Measurements from ENCODE around the gene TEX38.

The TEX38 gene

GRCh38 chr1:46646331-46646730 lies 25.3 kb upstream of the TEX38 start:
- Histone ChIP-seq H3F3A (ENCODE audit: low read depth) (no peaks in the 10 kb centered on the region), H3K27me3 (ENCODE audit: insufficient read depth, low read length, poor library complexity, severe bottlenecking) (no peaks in the 10 kb centered on the region), H3K4me1 (ENCODE audit: insufficient read depth, low read length, poor library complexity, severe bottlenecking) (no peaks in the 10 kb centered on the region), H3K9ac (ENCODE audit: low read depth, low read length, poor library complexity, severe bottlenecking) (no peak overlapping the region), H3K4me3 (ENCODE audit: low read length, poor library complexity, severe bottlenecking) (no peak overlapping the region), H3K9me2 (replicated peaks; ENCODE audit: low read depth, low read length) (no peaks in the 10 kb centered on the region), H2AFZ (ENCODE audit: low read length) (no peak overlapping the region), H3K9me3 (ENCODE audit: insufficient read depth, low read depth, low read length) (peaks cover 5% of the 10 kb centered on the region; the same call in 1 of the 2 replicates), H3K79me2 (ENCODE audit: insufficient read depth, low read length) (no peaks in the 10 kb centered on the region), H3K36me3 (ENCODE audit: insufficient read depth, low read length) (peaks cover 9% of the 10 kb centered on the region; the same call in 1 of the 2 replicates), H3K4me2 (ENCODE audit: low read depth, low read length, poor library complexity, severe bottlenecking) (no peak overlapping the region), H4K20me1 (ENCODE audit: insufficient read depth, low read length, poor library complexity, severe bottlenecking) (no peaks in the 10 kb centered on the region)
- TF ChIP-seq EZH2phosphoT487 (IDR thresholded peaks at IDR 0.05; ENCODE audit: borderline replicate concordance) (no peak), CTCF (conservative IDR thresholded peaks at IDR 0.05; ENCODE audit: low read length) (no peak)

GRCh38 chr1:46646844-46647243 lies 24.8 kb upstream of the TEX38 start:
- no peak overlapping the region for H3K4me2 ChIP-seq (ENCODE audit: low read depth, low read length, poor library complexity, severe bottlenecking)
- H3K9me2 ChIP-seq (replicated peaks; ENCODE audit: low read depth, low read length): no peaks in the 10 kb centered on the region
- H3K36me3 ChIP-seq (ENCODE audit: insufficient read depth, low read length): peaks cover 9% of the 10 kb centered on the region; the same call in 1 of the 2 replicates
- no peaks in the 10 kb centered on the region for H3K79me2 ChIP-seq (ENCODE audit: insufficient read depth, low read length)
- peaks cover 1% of the 10 kb centered on the region for H3K4me1 ChIP-seq (ENCODE audit: insufficient read depth, low read length, poor library complexity, severe bottlenecking)
- peaks cover 5% of the 10 kb centered on the region; the same call in 1 of the 2 replicates for H3K9me3 ChIP-seq (ENCODE audit: insufficient read depth, low read depth, low read length)
- no peaks in the 10 kb centered on the region for H3F3A ChIP-seq (ENCODE audit: low read depth)
- H3K9ac ChIP-seq (ENCODE audit: low read depth, low read length, poor library complexity, severe bottlenecking): no peak overlapping the region
- no peak overlapping the region for H3K4me3 ChIP-seq (ENCODE audit: low read length, poor library complexity, severe bottlenecking)
- no peak overlapping the region for H2AFZ ChIP-seq (ENCODE audit: low read length)
- H4K20me1 ChIP-seq (ENCODE audit: insufficient read depth, low read length, poor library complexity, severe bottlenecking): no peaks in the 10 kb centered on the region
- TF ChIP-seq CTCF (conservative IDR thresholded peaks at IDR 0.05; ENCODE audit: low read length): no peak
- TF ChIP-seq EZH2phosphoT487 (IDR thresholded peaks at IDR 0.05; ENCODE audit: borderline replicate concordance): no peak
- no peaks in the 10 kb centered on the region for H3K27me3 ChIP-seq (ENCODE audit: insufficient read depth, low read length, poor library complexity, severe bottlenecking)

GRCh38 chr1:46647611-46648010 lies 24.0 kb upstream of the TEX38 start:
- Histone ChIP-seq H2AFZ (ENCODE audit: low read length) (no peak overlapping the region), H4K20me1 (ENCODE audit: insufficient read depth, low read length, poor library complexity, severe bottlenecking) (no peaks in the 10 kb centered on the region), H3K4me1 (ENCODE audit: insufficient read depth, low read length, poor library complexity, severe bottlenecking) (peaks cover 9% of the 10 kb centered on the region), H3K36me3 (ENCODE audit: insufficient read depth, low read length) (peaks cover 9% of the 10 kb centered on the region; the same call in 1 of the 2 replicates), H3K4me2 (ENCODE audit: low read depth, low read length, poor library complexity, severe bottlenecking) (no peak overlapping the region), H3K9me3 (ENCODE audit: insufficient read depth, low read depth, low read length) (peaks cover 5% of the 10 kb centered on the region; the same call in 1 of the 2 replicates), H3K27me3 (ENCODE audit: insufficient read depth, low read length, poor library complexity, severe bottlenecking) (no peaks in the 10 kb centered on the region), H3K9me2 (replicated peaks; ENCODE audit: low read depth, low read length) (no peaks in the 10 kb centered on the region), H3K79me2 (ENCODE audit: insufficient read depth, low read length) (no peaks in the 10 kb centered on the region), H3K4me3 (ENCODE audit: low read length, poor library complexity, severe bottlenecking) (no peak overlapping the region), H3K9ac (ENCODE audit: low read depth, low read length, poor library complexity, severe bottlenecking) (no peak overlapping the region), H3F3A (ENCODE audit: low read depth) (peaks cover 5% of the 10 kb centered on the region; the same call in 1 of the 2 replicates)
- TF ChIP-seq CTCF (conservative IDR thresholded peaks at IDR 0.05; ENCODE audit: low read length) (no peak), EZH2phosphoT487 (IDR thresholded peaks at IDR 0.05; ENCODE audit: borderline replicate concordance) (no peak)

Data from Loucy (cell line).